HG03045 (cell line): ENCODE data around the gene DNAH8.
"Not testable (repeated sequence)": the region's sequence is repeated elsewhere in the genome, so short reads cannot be mapped to it uniquely, and the experiment has no call there.

Experiments
- ATAC-seq: cut with Tn5 transposase; IDR thresholded peaks from one replicate; pipeline ENCODE4 v1.9.1; 2021; ENCODE audit warnings: mild to moderate bottlenecking, moderate library complexity; ENCODE audit not compliant: unreplicated experiment

Gene DNAH8

GRCh38 chr6:38876475-38876874, 161.4 kb downstream of the DNAH8 start:
- ATAC-seq, result no peak

GRCh38 chr6:38877721-38878120, 162.6 kb downstream of the DNAH8 start:
- ATAC-seq, result no peak

GRCh38 chr6:38882157-38882556, 167.0 kb downstream of the DNAH8 start:
- no peak for ATAC-seq

GRCh38 chr6:38897507-38897906, 182.4 kb downstream of the DNAH8 start:
- no peak for ATAC-seq

GRCh38 chr6:38901802-38902522, 186.9 kb downstream of the DNAH8 start:
- no peak for ATAC-seq

- no peak for ATAC-seq
Observed at GRCh38 chr6:38906582-38906981, 191.5 kb downstream of the DNAH8 start.

- no peak for ATAC-seq
Observed at GRCh38 chr6:38907264-38907663, 192.2 kb downstream of the DNAH8 start.

- no peak for ATAC-seq
Observed at GRCh38 chr6:38909015-38909730, 194.1 kb downstream of the DNAH8 start.

GRCh38 chr6:38910207-38910606, 195.1 kb downstream of the DNAH8 start:
- no peak for ATAC-seq

GRCh38 chr6:38912378-38912777, 197.3 kb downstream of the DNAH8 start:
- no peak for ATAC-seq

GRCh38 chr6:38915205-38915925, 200.3 kb downstream of the DNAH8 start:
- no peak for ATAC-seq

- not testable (repeated sequence) for ATAC-seq
Observed at GRCh38 chr6:38921540-38921939, 206.4 kb downstream of the DNAH8 start.

- ATAC-seq, result no peak
Observed at GRCh38 chr6:38924791-38925509, 209.8 kb downstream of the DNAH8 start.

- no peak for ATAC-seq
Observed at GRCh38 chr6:38929560-38929959, 214.4 kb downstream of the DNAH8 start.

- ATAC-seq, result no peak
Observed at GRCh38 chr6:38933426-38933825, 218.3 kb downstream of the DNAH8 start.

GRCh38 chr6:38935051-38935450, 219.9 kb downstream of the DNAH8 start:
- no peak for ATAC-seq

GRCh38 chr6:38937839-38938613, 222.9 kb downstream of the DNAH8 start:
- ATAC-seq, result no peak

GRCh38 chr6:38938741-38939140, 223.6 kb downstream of the DNAH8 start:
- ATAC-seq, result no peak

GRCh38 chr6:38942442-38942841, 227.3 kb downstream of the DNAH8 start:
- ATAC-seq, result no peak

GRCh38 chr6:38942965-38943364, 227.9 kb downstream of the DNAH8 start:
- ATAC-seq, result no peak
